Sigmoid colon (tissue), 7 donors: ENCODE data around the gene HUWE1. TPM values are rescaled to one million over a fixed set of nuclear protein-coding genes. Genes with fewer than 3 reads are reported as not detected.

ENCODE experiments used
- DNase-seq: peaks from one replicate; pipeline ENCODE4 v3.0.0-alpha.2; 2019
- H3K27ac ChIP-seq, 4 donors: fragments of 200-600 bp; sonication (generic); one replicate each; pipeline ENCODE4 v1.5.1; 2016 to 2019; ENCODE audit warnings: mild to moderate bottlenecking in 1 of 4
- H3K27me3 ChIP-seq, 3 donors: fragments of 200-600 bp; sonication (generic); one replicate each; pipeline ENCODE4 v1.5.1; 2019; ENCODE audit warnings: mild to moderate bottlenecking in 1 of 3
- H3K36me3 ChIP-seq, 4 donors: fragments of 200-600 bp; sonication (generic); one replicate each; pipeline ENCODE4 v1.5.1; 2016 to 2019
- H3K4me1 ChIP-seq, 4 donors: fragments of 200-600 bp; sonication (generic); one replicate each; pipeline ENCODE4 v1.5.1; 2017 to 2019
- H3K4me3 ChIP-seq, 4 donors: fragments of 200-600 bp; sonication (generic); one replicate each; pipeline ENCODE4 v1.5.1; 2017 to 2019; ENCODE audit warnings: mild to moderate bottlenecking in 2 of 4, moderate library complexity in 1 of 4
- H3K9me3 ChIP-seq, 4 donors: fragments of 200-600 bp in 3 of 4; sonication (generic) in 3 of 4; one replicate each; pipeline versions ENCODE4 v1.5.1 to v1.6.1; 2013 to 2019
- EP300 ChIP-seq, 4 donors: sonication (generic); formaldehyde crosslinking; IDR thresholded peaks; one replicate each; pipeline ENCODE4 v1.6.1; 2017; ENCODE audit warnings: antibody characterized with exemption in 4 of 4
- POLR2A ChIP-seq, 2 donors: fragments of 450-650 bp; IDR thresholded peaks; one replicate each; pipeline ENCODE4 v1.6.1; 2016; ENCODE audit warnings: antibody characterized with exemption in 2 of 2, mild to moderate bottlenecking in 2 of 2, moderate library complexity in 2 of 2
- POLR2AphosphoS5 ChIP-seq, 4 donors: sonication (generic); formaldehyde crosslinking; IDR thresholded peaks; one replicate each; pipeline ENCODE4 v1.6.1; 2017; ENCODE audit warnings: antibody characterized with exemption in 4 of 4
- WGBS, 2 donors: extraction: QIAGEN DNeasy Blood & Tissue Kit; methylation state at CpG; one replicate each; pipeline ENCODE4 v1.1.7; 2013; 5-methylcytosine and 5-hydroxymethylcytosine counted together
- intact Hi-C: fragments of 100-400 bp; cut with DNase I; formaldehyde crosslinking; loops from one replicate; pipeline ENCODE4 v1.15.1; 2023
- polyA plus RNA-seq, 3 donors: library from polyadenylated mRNA; stranded (reverse); fragments of 200-250 nt; gene quantifications; one replicate each; pipeline ENCODE4 v1.2.3, GENCODE V29; 2013
- total RNA-seq, 4 donors: library from RNA; depleted of rRNA; stranded (reverse); fragments of >200 nt; gene quantifications; one replicate each; pipeline ENCODE4 v1.1.0, GENCODE V29; 2016
- TF ChIP-seq, protein P1 (sequence below), 4 experiments: fragments of 450-650 bp in 3 of 4; fragments of 200-600 bp in 1 of 4; IDR thresholded peaks; one replicate each; pipeline ENCODE4 v1.5.1; 2016 to 2019; ENCODE audit warnings: antibody characterized with exemption in 4 of 4, mild to moderate bottlenecking in 3 of 4, moderate library complexity in 2 of 4
- donor health status: healthy with polysubstance abuse.
- donor health status: Bipolar disorder and iron deficiency.
- donor health status: healthy.

Gene HUWE1
- total and polyA plus RNA-seq, 7 donors = 12.3 to 103 (median 75.3) TPM

DNA sequence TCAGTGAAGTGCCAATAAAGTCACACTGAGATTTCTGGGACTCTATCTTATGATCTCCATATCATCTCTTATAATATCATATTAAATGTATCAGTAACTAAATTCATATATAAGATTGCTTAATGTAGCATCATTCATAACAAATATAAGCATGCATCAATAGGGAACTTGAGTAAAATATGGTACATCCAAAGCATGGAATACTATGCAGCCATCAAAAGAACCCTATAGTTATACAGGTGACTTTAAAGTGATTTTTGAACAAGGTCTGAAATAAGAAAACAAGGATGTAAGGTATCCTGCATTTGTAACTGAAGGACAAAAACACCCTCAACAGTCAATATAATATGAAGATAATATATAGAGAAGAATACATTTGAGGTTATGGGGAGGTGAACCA lies 47.3 kb downstream of the HUWE1 start:
- TF ChIP-seq EP300 (IDR thresholded peaks at IDR 0.05) (no peak), POLR2A (IDR thresholded peaks at IDR 0.05) (no peak), POLR2AphosphoS5 (IDR thresholded peaks at IDR 0.05) (no peak)
- TF ChIP-seq, protein P1, sequence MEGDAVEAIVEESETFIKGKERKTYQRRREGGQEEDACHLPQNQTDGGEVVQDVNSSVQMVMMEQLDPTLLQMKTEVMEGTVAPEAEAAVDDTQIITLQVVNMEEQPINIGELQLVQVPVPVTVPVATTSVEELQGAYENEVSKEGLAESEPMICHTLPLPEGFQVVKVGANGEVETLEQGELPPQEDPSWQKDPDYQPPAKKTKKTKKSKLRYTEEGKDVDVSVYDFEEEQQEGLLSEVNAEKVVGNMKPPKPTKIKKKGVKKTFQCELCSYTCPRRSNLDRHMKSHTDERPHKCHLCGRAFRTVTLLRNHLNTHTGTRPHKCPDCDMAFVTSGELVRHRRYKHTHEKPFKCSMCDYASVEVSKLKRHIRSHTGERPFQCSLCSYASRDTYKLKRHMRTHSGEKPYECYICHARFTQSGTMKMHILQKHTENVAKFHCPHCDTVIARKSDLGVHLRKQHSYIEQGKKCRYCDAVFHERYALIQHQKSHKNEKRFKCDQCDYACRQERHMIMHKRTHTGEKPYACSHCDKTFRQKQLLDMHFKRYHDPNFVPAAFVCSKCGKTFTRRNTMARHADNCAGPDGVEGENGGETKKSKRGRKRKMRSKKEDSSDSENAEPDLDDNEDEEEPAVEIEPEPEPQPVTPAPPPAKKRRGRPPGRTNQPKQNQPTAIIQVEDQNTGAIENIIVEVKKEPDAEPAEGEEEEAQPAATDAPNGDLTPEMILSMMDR (IDR thresholded peaks at IDR 0.05) = no peak
- no peak overlapping the region for H3K27ac ChIP-seq
- H3K9me3 ChIP-seq = no peaks in the 10 kb centered on the region
- H3K36me3 ChIP-seq = peaks cover 0 to 50% (median 2%) of the 10 kb centered on the region in 4 donors
- H3K4me1 ChIP-seq = no peaks in the 10 kb centered on the region
- no peaks in the 10 kb centered on the region for H3K27me3 ChIP-seq
- DNase-seq = no peak
- H3K4me3 ChIP-seq = no peak overlapping the region
- intact Hi-C loops = no loop called here

DNA sequence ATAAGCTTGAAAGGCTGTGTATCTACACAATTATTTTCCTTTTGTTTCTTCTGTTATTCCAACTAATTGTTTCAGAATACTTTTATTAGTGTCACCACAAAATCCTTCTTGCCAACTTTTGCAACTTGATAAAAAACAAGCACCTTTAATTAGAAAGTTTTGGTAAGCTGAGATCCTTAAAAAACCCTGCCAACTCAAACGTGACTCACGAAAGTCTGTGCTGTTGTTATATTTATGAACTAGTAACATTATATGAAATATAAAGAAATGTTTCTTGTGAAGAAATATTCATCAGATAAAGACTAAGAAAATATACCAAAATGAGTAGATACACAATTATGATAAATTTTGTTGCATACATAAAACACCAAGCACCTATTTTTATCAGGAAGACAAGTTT lies 49.0 kb downstream of the HUWE1 start:
- 80 to 87% methylated on average over 2 of the region's 2 CpGs for WGBS, 2 donors
- H3K27me3 ChIP-seq = no peaks in the 10 kb centered on the region
- H3K4me3 ChIP-seq = no peak overlapping the region
- no peaks in the 10 kb centered on the region for H3K4me1 ChIP-seq
- TF ChIP-seq EP300 (IDR thresholded peaks at IDR 0.05) (no peak), POLR2AphosphoS5 (IDR thresholded peaks at IDR 0.05) (no peak), POLR2A (IDR thresholded peaks at IDR 0.05) (no peak)
- TF ChIP-seq, protein P1 (IDR thresholded peaks at IDR 0.05) = no peak
- no peak for DNase-seq
- peaks cover 0 to 36% (median 2%) of the 10 kb centered on the region in 4 donors for H3K36me3 ChIP-seq
- intact Hi-C loops = no loop called here
- no peaks in the 10 kb centered on the region for H3K9me3 ChIP-seq
- H3K27ac ChIP-seq = no peak overlapping the region

DNA sequence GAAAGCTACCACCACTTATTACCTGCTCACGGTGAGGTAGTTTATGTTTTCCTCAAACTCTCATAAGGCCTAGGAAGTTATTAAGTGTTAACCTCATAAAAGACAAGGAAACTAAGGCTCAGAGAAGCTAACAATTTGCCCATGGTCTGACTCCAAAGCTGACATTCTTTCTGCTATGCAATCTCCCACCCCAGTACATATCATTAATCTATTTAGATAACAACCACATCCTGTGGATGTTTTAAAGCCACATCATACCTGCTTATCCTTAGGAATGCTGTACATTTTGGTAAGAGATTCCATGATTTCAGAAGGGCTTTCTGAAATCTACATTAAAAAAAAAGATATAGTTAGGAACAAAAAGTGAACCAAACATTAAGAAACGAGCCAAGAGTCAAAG lies 55.4 kb downstream of the HUWE1 start:
- peaks cover 0 to 70% (median 14%) of the 10 kb centered on the region in 4 donors for H3K36me3 ChIP-seq
- 86 to 94% methylated on average over 2 of the region's 2 CpGs for WGBS, 2 donors

DNA sequence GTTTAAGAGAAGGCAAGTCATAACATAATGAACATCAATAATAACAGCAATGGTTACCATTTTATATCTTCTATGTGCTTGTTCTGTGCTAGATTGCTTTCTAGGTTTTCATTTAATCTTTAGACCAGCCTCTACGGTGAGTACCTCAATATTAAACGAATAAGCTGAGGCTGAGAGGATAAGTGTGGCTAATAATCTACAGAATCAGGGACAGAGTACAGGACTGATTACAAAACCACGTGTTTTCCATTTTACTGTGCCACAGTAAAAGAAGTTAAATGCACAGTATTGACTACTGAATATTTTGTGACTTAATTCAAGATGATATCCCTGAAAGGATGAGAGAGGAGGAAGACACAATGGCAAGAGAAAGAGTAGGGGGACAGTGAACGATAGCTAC lies 56.3 kb downstream of the HUWE1 start:
- Histone ChIP-seq H3K27me3 (no peaks in the 10 kb centered on the region), H3K27ac (no peak overlapping the region), H3K9me3 (no peaks in the 10 kb centered on the region), H3K4me1 (no peaks in the 10 kb centered on the region), H3K4me3 (no peak overlapping the region), H3K36me3 (peaks cover 0 to 69% (median 14%) of the 10 kb centered on the region in 4 donors)
- TF ChIP-seq EP300 (IDR thresholded peaks at IDR 0.05) = no peak
- TF ChIP-seq POLR2A (IDR thresholded peaks at IDR 0.05) = no peak
- TF ChIP-seq, protein P1 (IDR thresholded peaks at IDR 0.05) = no peak
- no peak for TF ChIP-seq POLR2AphosphoS5 (IDR thresholded peaks at IDR 0.05)
- WGBS, 2 donors = 52 to 86% methylated on average over 4 of the region's 4 CpGs
- no peak for DNase-seq
- intact Hi-C loops = no loop called here

More for the DNA sequence above, 55.4 kb downstream of the HUWE1 start:
- Histone ChIP-seq H3K27me3 (no peaks in the 10 kb centered on the region), H3K27ac (no peak overlapping the region), H3K9me3 (no peaks in the 10 kb centered on the region), H3K4me1 (no peaks in the 10 kb centered on the region), H3K4me3 (no peak overlapping the region)
- no peak for DNase-seq
- TF ChIP-seq, protein P1 (IDR thresholded peaks at IDR 0.05) = no peak
- TF ChIP-seq POLR2A (IDR thresholded peaks at IDR 0.05) = no peak
- TF ChIP-seq EP300 (IDR thresholded peaks at IDR 0.05) = no peak
- no peak for TF ChIP-seq POLR2AphosphoS5 (IDR thresholded peaks at IDR 0.05)
- intact Hi-C loops = no loop called here

DNA sequence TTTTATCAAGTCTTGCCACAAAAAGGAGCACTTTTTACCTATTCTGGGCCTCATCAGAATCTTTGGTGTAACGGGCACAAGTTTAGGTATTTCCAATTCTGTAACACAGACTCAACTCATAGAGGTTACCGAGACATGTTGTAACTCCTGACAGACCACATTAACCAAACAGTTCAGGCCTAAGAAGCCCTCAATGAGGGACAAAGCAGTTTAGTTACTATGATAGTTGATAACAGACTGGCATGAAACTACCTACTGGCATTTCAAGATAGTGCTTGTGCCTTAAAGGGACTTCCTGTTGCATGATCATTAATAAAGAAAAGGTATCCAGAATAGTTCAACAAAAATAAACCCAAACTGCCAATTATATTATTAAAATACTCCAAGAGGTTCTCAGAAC lies 64.1 kb downstream of the HUWE1 start:
- 94 to 95% methylated on average over 2 of the region's 2 CpGs for WGBS, 2 donors

More for the DNA sequence above, 64.1 kb downstream of the HUWE1 start:
- no peaks in the 10 kb centered on the region for H3K9me3 ChIP-seq
- no peak overlapping the region for H3K4me3 ChIP-seq
- intact Hi-C loops = no loop called here
- H3K4me1 ChIP-seq = no peaks in the 10 kb centered on the region
- H3K27me3 ChIP-seq = no peaks in the 10 kb centered on the region
- peaks cover 0 to 76% (median 15%) of the 10 kb centered on the region in 4 donors for H3K36me3 ChIP-seq
- no peak for DNase-seq
- TF ChIP-seq POLR2A (IDR thresholded peaks at IDR 0.05) (no peak), EP300 (IDR thresholded peaks at IDR 0.05) (no peak), POLR2AphosphoS5 (IDR thresholded peaks at IDR 0.05) (no peak)
- TF ChIP-seq, protein P1 (IDR thresholded peaks at IDR 0.05) = no peak
- no peak overlapping the region for H3K27ac ChIP-seq
